ENCODE results near the gene SH2D3C.

SH2D3C gene

DNA sequence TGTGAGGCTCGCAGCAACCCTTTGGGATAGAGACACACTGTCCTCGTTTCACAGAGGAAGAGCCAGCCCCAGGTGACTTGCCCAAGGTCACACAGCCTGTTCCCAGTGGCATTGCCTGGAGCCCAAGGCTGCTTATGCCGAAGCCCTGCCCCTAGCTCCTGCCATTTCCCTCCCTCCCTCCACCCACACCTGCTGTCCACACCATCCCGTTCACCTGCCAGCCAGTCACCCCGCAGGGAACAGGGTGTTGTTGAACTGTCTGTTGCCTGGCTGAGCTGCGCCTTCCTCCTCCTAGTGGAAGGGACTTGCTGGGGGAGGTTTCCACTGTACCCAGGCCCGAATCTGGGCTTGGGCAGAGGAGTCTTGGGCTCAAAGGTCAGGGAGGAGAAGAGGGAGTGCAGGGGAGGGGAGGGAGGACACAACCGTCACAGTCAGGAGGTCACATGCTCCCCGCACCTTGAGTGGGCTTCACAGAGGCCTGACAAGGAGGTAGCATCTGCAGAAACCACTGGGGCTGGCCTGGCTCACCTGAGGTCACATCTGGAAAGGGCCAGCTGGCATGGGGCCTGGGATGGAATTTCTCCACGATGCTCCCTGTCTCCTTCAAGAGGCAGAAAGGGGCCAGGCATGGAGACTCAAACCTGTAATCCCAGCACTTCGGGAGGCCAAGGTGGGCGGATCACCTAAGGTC is 56.3 kb downstream of the SH2D3C start:
- in situ Hi-C loops (cut with MboI; ENCODE audit: low sequenced_read_pairs): no loop called here

DNA sequence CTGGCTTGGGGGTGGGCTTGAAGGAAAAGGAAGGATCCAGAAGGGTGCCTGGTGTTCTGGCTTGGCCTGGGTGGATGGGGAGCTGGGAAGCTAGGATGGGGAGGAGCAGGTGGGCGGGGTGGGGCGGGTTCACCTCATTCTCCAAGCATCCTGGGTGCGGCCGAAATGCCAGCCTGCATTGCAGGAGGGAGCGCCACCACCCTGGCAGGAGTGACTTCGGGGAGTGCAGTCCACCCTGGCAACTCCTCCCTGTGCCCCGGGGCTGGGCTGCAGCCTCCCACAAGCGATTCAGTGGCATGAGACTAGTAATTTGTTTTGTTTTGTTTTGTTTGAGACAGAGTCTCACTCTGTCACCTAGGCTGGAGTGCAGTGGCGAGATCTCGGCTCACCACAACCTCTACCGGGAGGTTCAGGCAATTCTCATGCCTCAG is 57.1 kb downstream of the SH2D3C start:
- in situ Hi-C loops (cut with MboI; ENCODE audit: low sequenced_read_pairs): no loop called here

DNA sequence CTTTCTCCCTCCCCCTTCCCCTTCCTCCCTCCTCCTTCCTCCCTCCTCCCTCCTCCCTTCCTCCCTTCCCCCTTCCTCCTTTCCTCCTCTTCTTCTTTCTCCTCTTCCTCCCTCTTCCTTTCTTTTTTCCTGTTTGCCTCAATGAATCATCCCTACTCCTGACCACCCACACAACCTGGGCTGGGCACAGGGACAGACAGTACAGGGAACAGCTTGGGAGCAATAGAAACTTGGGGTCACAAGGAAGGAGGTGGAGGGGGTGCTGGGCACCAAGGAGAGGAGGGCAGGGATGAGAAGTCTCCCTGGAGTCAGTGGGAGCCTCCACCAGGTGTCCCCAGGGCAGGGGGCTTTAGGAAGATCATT is 57.6 kb downstream of the SH2D3C start:
- in situ Hi-C loops (cut with MboI; ENCODE audit: low sequenced_read_pairs): no loop called here

DNA sequence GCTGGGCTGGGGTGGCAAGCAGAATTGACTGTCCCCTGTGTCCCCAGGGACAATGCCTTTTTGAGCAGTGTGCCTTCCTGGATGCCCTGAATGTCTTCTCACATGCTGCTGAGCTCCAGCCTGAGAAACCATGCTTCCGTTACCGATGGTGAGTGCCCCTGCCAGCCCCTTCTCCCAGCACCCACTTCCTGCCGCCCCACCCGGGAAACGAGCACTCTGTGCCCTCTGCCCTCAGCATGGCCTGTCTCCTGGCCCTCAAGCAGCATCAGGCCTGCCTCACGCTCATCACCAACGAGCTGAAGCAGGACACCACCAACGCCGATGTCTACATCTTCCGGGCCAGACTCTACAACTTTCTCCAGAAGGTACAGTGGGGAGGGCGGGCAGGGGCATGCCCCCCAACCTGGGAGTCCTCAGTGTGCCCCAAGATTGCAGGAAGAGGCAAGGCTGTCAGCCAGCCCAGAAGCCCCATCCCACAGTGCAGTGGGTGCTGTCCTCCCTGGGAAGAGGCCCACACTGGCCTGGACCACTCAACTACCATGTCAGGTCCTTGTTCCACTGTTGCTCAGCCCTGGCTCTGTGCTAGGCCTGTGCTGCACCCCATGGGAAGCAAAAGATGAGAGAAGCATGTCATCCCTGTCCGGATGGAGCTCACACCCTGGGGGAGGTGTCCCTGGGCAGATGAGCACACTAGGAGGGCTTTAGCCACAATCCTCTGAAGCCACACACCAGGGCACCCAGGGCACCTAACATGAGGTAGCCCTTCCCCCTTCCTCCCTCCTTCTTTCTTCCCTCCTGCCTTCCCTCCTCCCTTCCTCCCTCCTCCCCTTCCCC is 58.2 kb downstream of the SH2D3C start:
- in situ Hi-C loops (cut with MboI; ENCODE audit: low sequenced_read_pairs): no loop called here

DNA sequence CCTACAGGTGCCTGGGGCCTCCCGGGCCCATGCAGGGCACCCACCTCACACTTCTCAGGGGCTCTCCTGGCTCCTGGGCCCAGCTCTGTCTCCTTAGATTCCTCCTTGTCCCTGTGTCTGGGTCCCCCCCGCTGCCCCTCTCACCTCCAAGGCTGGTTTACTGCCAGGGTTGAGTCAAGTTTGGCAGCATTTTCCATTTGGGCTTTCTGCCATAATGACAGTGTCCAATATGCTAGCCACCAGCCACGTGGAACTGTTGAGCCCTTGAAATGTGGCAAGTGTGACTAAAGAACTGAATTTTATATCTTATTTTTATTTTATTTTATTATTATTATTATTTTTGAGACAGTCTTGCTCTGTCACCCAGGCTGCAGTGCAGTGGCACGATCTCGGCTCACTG is 60.7 kb downstream of the SH2D3C start:
- in situ Hi-C loops (cut with MboI; ENCODE audit: low sequenced_read_pairs): no loop called here

DNA sequence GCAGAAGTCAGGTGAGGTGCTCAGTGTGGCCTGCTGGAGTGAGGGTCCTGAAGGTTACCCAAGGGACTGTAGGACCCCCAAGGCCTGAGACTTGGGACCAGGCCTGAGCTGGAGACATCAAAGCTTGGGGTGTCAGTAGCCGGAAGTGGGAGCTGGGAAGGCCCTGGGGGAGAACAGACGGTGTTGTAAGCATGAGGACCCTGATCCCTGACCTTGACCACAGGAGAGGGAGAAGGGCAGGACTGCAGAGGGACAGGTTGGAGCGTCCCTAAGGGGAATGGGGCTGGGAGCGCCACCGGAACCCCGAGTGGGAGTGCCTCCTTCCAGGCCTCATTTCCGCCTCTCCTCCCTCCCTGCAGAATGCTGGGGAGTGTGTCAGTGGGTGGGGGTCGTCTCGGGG is 62.1 kb downstream of the SH2D3C start:
- in situ Hi-C loops (cut with MboI; ENCODE audit: low sequenced_read_pairs): no loop called here

DNA sequence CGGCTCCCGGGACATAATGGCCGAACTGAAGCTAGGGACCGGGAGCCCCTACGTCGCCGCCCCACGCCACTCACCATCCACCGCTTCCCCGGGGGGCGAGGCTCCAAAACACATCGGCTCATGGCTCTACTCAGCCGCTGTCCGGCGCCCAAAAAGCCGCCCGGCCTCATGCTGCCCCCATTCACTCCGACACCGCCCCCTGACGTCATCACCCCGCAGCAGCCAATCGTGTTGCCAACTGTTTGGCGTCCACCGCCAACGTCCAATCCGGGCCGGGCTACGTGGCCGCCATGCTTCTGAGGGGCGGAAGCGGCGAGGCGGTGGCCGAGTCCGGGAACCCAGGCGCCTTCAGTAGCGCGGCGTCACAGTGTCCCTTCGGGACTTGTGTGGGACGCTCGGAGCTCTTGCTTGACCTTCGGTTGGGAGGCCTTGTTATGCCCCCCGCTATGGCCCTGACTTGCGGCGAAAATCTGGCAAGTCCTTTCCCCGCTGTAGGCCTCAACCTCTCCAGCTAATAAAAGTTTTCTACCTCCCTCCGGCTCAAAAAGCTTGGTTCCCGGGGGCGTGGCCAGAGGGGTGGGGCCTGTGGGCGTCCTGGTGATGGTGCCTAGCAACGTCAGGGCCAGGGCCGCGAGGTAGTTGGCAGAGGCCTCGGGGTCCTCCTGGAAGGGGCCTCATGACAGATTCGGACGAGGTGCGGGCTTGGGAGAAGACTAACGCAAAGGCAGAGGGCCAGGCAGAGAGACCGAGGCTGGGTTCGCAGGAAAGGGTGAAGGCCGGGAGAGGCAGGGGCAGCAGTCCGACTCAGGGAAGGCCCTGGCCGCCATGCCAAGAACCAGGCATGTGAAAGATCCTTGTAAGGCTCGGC is 62.8 kb downstream of the SH2D3C start, which contains the start of the genes PTRH1 and TTC16:
TSS of gene PTRH1 (minus strand) at position 194 of the 868 bp plus-strand sequence. CDS start at position 170, 24 bp downstream.
TSS of gene TTC16 (plus strand) at position 610 of the 868 bp plus-strand sequence. CDS start at position 677, 67 bp downstream.
- in situ Hi-C loops (cut with MboI; ENCODE audit: low sequenced_read_pairs): no loop called here

DNA sequence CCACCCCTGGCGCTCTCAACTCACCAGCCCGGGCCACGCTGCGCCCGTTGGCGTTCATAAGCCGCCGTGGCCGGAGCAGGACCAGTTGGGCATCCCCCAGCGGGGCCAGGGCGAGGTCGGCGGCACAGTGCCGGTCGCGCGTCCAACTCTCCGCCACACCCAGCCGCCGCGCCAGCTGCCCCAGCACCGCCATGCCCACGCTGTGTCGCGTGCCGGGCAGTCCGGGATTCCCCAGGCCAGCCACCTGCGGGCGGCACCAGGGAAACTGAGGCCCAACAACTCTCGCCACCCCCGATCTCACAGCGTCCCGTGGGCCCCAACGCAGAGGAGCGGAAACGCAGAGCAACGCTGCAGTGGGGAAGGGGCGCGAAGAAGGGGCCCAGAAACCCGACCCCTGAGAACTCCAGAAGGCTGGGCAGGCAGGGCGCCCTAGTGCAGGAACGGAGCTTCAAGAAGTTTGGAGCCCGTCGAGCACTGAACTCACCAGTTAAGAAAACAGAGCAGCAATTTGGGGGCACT is 63.5 kb downstream of the SH2D3C start:
- in situ Hi-C loops (cut with MboI; ENCODE audit: low sequenced_read_pairs): no loop called here

DNA sequence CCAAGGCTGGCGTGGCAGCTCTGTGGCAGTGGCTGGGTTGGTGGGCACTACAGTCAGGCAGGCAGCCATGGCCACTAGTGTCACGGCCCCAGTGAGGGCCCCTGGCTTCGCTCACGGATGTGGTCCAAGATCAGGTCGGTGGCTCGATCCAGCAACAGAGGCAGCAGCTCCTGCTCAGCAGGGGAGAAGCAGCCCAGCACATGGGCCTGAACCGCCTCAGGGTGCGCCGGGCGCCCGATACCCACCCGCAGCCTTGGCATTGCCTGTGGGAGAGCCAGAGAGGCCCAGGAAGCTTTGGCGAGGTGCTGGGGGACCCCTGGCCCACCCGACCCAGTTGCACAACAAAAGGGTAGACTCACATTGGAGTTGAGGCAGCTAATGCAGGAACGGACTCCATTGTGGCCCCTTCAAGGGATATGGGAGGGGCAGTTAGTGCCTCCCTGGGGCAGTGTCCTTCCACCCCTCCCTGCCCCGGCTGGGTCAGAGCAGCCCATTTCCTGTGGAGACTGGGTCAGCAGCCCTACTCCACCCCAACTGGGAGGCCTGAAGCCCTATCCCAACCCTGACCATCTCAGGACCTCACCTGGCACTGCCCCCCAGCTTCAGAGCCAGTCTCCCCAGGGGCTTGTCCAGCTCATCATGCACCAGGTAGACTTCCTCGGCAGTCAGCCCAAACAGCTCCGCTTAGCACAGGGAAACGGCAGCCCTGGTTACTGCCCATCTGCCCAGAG is 64.3 kb downstream of the SH2D3C start:
- in situ Hi-C loops (cut with MboI; ENCODE audit: low sequenced_read_pairs): no loop called here

DNA sequence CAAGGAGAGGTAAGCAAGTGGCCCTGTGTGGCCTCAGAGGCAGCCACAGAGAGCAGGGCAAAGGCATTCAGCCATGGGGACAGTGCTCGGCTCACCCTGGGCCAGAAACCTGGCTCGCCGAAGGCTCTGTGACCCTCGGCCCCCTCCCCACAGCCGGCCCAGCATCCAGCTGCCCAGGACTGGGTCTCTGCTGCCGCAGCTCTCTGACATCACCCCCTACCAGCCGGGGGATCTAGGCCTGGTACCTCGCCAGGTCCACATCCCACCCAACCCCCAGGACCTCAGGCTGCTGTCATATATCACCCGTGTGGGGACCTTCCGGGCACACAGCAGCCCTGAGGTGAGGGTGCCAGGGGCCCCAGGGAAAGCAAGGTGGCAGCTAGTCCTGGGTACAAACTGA is 65.6 kb downstream of the SH2D3C start:
- in situ Hi-C loops (cut with MboI; ENCODE audit: low sequenced_read_pairs): no loop called here

DNA sequence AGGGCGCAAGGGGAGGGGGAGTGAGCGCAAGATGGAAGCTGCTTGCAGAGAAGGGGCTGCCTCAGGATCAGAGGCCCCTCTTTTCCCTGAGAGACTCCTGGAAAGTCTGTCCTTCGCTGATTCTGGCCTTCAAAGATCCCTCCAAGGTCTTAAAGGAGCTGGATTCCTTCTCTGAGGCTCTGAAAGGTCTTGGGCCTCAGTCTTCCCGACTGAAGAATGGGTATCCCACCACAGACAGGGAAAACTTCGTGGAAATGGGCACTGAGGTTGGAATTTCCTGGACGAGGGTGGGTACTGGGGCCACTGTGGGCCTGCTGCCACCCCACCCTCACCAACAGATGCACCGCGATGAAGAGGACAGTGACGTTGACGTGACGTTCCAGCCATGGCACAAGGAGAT is 66.1 kb downstream of the SH2D3C start:
- in situ Hi-C loops (cut with MboI; ENCODE audit: low sequenced_read_pairs): no loop called here

DNA sequence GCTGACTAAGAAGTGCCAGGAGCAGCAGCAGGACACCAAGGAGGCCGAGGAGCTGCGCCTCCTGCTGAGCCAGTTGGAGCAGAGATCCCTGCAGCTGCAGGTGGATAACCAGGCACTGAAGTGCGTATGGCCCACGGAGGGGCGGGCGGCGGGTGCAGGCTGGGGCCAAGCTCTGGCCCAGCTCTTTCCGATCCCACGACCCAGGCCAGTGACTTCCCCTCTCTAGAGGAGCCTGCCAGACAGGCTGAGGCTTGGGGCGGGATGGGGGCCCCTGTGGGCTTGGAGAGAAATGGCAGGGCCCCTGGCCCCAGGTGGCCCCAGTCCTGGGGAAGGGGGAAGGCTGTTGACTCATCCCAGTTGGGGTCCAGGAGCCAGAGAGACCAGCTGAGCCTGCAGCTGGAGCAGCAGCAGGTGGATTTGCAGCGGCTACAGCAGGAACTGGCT is 66.6 kb downstream of the SH2D3C start:
- in situ Hi-C loops (cut with MboI; ENCODE audit: low sequenced_read_pairs): no loop called here

DNA sequence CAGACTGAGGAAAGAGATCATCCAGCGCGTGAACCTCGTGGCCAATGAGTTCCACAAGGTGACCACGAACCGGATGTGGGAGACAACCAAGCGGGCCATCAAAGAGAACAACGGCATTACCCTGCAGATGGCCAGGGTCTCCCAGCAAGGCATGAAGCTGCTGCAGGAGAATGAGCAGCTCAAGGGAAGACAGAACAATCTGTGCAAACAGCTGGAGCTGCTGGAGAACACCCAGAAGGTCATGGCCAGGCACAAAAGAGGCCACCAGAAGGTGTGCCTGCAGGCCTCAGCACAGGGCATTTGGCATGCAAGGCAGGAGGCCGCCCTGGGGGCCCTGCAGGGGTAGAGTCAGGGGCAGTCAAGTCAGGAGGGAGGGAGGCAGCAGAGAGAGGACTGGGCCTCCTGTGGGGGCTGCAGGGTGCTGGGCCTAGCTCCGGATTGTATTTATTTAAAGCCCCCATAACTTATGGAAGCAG is 67.2 kb downstream of the SH2D3C start:
- in situ Hi-C loops (cut with MboI; ENCODE audit: low sequenced_read_pairs): no loop called here

DNA sequence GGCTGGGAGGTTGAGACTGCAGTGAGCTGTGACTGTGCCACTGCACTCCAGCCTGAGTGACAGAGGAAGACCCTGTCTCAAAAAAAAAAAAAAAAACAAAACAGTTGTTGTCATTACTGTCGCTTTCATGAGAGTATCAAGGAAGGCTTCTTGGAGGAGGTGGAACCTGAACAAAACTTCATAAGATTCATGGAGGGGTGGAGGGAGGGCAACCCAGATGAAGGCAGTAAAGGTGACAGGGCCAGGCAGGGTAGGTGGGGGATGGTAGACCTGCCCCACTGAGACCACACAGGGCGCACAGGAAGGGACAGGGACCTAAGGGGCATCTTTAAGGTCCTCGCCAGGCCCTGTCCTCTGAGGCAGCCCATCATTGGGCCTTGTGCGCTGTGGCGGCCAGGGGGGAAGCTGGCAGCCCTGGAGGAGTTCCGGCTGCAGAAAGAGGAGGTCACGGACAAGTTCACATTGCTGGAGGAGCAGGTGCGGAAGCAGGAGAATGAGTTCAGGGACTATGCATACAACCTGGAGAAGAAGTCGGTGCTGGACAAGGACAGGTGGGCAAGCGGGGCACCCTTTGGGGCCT is 68.2 kb downstream of the SH2D3C start:
- in situ Hi-C loops (cut with MboI; ENCODE audit: low sequenced_read_pairs): no loop called here

DNA sequence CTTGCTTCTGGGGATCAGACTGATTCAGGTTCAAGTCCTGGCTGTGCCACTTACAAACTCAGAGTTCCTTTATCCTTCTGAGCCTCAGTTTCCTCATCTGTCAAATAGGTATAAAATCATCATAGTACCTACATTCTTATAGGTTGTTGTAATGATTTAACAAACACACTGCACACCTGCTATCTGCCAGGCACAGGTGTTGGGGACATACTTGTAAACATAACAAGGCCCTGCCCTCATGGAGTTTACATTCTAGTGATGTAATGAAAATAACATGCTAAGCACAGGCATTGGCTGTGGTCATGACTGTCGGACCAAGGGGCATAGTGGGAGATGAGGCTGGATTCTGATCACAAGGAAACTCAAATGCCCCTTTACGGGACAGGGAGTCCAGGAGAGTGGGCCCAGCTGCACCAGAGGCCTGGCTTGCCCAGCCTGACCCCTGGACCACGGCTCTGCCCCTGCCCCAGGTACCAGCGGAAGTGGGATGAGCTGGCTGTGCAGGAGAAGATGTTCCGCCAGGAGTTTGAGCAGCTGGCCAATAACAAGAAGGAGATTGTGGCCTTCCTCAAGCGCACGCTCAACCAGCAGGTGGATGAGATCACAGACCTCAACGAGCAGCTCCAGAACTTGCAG is 69.4 kb downstream of the SH2D3C start:
- in situ Hi-C loops (cut with MboI; ENCODE audit: low sequenced_read_pairs): no loop called here

DNA sequence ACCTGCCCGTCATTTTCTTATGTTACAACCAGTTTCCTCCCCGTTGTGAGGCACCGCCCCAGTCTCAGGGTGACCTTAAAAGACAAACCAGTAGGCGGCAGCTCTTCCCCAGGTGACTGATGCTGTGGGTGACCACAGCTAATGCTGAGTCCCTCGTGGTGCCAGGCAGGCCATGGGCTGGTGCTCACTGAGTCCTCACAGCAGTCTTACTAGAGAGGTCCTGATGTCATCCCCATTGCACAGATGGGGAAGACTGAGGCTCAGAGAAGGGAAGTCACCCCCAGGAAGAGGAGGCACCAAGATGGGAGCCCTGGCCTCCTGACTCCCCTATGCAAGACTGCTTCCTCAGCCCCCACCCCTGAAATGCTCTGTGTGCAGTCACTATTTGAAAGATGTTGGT is 70.7 kb downstream of the SH2D3C start:
- in situ Hi-C loops (cut with MboI; ENCODE audit: low sequenced_read_pairs): no loop called here

DNA sequence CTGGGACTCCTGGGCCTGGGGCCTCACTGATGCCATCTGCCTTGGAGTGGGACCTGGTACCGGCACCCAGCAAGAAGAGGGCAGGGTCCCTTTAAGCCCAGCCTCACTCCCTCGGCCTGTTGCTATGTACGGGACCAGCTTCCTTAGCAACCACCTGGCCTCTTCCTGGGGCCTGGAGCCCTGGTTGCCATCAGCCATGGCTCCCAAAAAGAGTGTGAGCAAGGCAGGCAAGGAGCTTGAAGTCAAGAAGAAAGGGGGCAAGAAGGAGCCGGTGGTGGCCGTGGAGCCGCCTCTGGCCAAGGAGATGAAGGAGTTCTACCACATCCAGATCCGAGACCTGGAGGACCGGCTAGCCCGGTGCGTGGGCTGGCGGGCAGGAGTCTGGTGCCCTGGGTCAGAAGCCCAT is 71.6 kb downstream of the SH2D3C start, which contains the start of gene CFAP157:
TSS of gene CFAP157 (plus strand) at position 153 of the 406 bp plus-strand sequence. CDS start at position 197, 44 bp downstream.
- in situ Hi-C loops (cut with MboI; ENCODE audit: low sequenced_read_pairs): no loop called here

DNA sequence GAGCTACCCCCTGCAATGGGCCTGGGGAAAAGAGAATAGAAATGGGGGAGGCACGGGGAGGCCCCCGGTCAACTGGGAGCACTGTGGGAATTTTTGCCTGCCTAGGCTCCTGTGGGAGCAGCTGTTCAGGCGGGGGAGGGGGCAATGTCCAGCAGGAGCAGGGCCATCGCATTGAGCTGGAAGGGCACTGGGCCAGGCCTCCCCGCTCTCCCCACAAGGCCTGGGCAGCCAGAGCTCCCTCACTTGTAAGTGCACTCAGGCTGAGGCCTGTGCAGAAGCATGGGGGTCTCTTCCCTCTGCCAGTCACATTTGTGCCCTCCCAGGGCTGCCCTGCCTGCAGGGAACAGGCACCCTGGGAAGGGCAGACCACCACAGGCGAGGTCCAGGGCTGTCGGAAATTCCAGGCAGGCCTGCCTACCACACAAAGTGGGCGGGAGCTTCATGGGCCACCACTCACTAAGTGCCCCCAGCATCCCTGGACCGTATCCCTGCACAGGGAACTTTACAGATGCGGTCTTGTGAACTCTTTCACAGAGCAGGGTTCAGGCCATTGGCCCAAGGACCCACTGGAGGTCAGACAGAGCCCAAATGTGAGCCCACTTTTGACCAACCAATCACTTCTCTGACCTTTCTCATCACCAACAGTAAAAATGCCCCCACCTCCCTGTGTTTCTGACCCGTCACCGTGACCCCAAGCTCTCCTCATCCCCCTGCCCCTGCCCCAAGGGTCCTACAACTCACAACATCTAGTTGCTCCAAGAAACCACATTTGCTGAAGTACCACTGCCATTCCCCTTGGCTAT is 72.7 kb downstream of the SH2D3C start:
- in situ Hi-C loops (cut with MboI; ENCODE audit: low sequenced_read_pairs): no loop called here

All from HL-60/S4 treated with retinoic acid at 250 ng/mL for 4 days and 3 days (cell line).